GM19023 (cell line): ENCODE results near the gene TGM5.
"Not testable (repeated sequence)": the region's sequence is repeated elsewhere in the genome, so short reads cannot be mapped to it uniquely, and the experiment has no call there.

Experiments
- ATAC-seq: cut with Tn5 transposase; IDR thresholded peaks from one replicate; pipeline ENCODE4 v1.9.1; 2021; ENCODE audit warnings: mild to moderate bottlenecking, moderate library complexity; ENCODE audit not compliant: unreplicated experiment

Gene TGM5

DNA sequence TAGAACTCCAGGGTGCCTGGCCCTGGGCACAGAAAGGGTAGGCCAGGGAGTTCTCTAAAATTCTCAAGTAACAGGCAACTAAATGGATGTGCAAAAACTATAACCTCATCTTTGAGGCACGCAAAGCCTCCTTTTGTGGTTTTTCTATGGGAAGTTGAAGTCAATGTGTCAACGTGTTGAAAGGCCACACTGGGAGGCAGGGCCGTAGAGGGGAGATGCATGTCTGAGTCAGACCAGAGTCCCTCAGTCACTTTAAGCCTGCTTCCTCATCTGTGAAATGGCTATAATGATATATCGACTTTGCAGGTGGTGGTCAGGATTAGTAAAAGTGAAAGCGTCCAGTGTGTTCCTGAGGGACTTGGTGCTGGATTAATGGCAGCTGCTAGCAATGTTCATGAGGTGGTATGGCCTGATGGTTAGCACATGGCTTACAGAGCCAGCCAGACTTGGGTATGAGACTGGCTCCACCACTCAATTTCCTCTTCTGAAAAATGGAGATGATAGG, 17.0 kb downstream of the TGM5 start:
- ATAC-seq = no peak

DNA sequence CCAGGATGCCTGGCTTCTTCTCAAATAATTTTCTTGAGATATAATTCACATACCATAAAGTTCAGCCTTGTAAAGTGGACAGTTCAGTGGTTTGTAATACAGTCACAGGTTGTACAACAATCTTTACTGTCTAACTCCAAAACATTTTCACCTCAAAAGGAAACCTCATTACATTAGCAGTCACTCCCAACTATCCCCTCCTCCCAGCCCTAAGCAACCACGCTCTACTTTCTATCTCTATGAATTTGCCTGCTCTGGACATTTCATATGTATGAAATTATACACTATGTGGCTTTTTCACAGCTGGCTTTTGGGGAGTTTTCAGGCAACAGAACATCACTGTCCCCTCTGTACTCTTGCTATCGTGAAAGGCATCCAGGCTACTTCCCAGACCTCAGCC, 17.5 kb downstream of the TGM5 start:
- ATAC-seq = no peak

- ATAC-seq = no peak
These were observed 20.4 kb downstream of the TGM5 start for GRCh38 chr15:43246261-43246774.

GRCh38 chr15:43244092-43244491, 22.6 kb downstream of the TGM5 start:
- ATAC-seq = no peak

DNA sequence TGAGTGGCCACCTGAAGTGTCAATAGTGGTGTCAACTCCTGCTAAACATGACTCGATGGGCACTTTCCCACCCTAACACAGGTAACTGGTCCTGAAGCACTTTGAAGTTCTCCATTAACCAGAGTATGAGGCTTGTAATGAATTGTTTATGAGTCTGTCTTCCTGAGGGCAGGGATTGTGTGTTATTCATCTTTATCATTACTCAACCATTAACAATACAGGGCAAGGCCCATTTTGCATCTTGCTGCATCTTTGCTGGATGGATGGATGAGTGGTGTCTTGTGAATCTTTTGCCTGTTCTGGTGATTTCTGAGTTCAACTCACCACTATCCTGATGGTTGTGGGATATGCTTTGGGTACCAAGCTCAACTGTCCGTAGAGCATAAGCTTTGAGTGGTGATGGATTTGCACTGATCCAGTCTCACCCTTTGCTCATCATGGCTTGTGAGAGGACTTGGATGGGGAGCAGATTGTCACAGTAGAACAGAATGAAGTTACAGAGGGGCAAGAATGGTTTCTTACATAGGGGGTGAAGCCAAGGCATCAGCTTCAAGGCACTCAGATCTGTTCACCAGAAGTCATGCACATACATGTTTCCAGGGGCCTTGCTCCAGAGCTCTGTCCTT, 23.6 kb downstream of the TGM5 start:
- no peak for ATAC-seq

DNA sequence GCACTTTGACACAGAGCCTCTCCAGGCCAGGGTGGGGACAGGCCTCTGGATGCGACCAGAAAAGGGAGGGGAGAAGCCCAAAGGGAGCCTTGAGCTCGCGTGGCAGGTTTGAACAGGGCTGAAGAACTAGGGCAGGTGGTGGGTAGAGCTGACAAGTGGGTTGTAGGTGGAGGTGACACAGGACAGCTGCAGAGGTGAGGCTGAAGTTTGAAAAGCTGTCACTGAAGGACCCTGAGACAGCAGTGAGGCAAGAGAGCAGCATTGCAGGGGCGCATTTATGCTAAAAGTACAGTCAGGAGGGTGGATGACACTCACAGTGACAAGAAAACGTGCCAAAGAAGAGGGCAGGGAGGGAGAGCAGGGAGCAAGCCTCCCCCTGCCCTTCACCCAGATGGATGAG, 24.1 kb downstream of the TGM5 start:
- ATAC-seq = no peak

- ATAC-seq = no peak
These were observed 25.6 kb downstream of the TGM5 start for GRCh38 chr15:43241100-43241499.

DNA sequence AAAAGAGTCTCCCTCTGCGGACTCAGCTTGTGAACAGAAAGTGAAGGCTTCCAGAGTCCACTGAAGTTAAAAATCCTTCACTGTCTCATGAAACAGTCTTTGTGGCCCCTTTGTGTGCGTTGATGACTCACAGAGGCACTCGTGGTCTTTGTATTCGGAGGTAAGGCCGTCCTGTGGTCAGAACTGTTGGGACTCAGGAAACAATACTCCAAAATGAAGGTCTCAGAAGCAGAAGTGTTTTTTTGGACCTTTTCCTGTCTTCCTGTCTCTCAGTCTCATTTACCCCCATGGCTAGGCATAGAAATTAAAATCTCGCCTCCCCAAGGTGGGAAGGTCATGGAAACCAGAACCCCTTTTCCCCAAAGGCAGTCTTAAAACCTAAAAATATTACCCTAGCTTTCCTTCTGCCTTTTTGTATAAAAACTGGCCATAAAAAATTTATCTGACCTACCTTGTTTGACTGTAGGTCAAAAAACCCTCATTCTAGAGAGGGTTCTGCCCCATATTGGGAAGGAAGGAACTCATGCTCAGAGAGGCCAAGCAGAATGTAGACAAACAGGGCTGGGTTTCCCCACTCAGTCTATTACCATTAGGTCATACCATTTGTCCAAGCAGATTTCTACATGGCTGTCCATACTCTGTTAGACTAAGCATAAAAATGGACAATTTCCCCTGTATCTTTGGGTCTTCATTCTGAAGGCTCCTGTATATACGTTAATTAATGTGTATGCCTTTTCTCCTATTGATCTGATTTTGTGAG, 26.8 kb downstream of the TGM5 start:
- no peak for ATAC-seq

DNA sequence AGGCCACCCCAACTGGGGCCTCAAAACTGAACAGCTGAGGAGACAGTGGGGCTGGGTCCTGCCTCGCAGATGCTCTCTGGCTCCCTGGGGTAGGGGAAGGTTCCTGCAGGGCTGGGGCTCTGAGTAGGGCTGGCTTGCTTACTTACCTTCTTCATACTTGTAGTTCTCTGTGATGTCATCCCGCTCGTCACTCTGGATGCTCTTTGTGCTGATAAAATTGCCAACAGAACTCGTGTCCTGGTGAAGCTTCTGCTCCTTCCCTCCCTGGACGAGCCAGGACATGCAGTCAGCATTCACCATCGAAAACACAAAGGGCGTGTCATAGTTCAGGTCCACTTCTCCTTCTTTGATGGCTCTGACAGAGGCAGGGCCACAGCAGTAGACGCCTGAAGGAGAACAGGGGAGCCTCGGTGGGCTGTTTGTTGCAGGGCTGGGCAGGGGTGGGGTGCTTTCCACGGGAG, 28.0 kb downstream of the TGM5 start:
- ATAC-seq = no peak

- no peak for ATAC-seq
These were observed 28.8 kb downstream of the TGM5 start for GRCh38 chr15:43237842-43238470.

- ATAC-seq = no peak
These were observed 31.2 kb downstream of the TGM5 start for GRCh38 chr15:43235536-43235935.

GRCh38 chr15:43232289-43232874, 34.3 kb downstream of the TGM5 start:
- no peak for ATAC-seq

DNA sequence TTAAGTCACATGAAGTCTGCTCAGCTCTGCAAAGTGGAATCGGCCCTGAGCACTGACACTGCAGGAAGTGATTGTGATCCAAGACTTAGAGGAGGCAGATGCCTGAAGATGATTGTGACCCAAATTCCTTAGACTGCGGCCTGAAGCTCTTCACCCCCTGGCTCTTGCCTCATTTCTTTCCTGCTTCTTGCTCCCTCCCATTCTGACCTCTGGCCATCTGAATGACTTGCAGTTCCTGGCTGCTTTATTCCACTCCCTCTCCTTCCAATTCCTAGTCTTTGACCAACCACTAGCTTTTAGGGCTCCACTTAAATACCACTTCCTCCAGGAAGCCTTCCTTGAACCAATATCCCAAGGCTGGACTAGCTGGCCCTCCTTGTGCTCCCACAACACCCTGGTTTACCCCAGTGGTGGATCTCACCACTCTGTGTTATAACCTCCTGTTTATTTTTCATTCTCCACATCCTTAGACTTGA, 36.0 kb downstream of the TGM5 start:
- ATAC-seq = no peak

- no peak for ATAC-seq
These were observed 36.8 kb downstream of the TGM5 start for GRCh38 chr15:43229977-43230376.

- ATAC-seq = no peak
These were observed 40.1 kb downstream of the TGM5 start for GRCh38 chr15:43226436-43227305.

DNA sequence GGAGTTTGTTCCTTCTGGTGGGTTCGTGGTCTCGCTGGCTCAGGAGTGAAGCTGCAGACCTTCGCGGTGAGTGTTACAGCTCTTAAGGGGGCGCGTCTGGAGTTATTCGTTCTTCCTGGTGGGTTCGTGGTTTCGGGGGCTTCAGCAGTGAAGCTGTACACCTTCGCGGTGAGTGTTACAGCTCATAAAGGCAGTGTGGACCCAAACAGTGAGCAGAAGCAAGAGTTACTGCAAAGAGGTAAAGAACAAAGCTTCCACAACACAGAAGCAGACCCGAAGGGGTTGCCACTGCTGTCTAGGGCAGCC, 40.8 kb downstream of the TGM5 start:
- not testable (repeated sequence) for ATAC-seq

- no peak for ATAC-seq
These were observed 41.4 kb downstream of the TGM5 start for GRCh38 chr15:43225201-43225949.

DNA sequence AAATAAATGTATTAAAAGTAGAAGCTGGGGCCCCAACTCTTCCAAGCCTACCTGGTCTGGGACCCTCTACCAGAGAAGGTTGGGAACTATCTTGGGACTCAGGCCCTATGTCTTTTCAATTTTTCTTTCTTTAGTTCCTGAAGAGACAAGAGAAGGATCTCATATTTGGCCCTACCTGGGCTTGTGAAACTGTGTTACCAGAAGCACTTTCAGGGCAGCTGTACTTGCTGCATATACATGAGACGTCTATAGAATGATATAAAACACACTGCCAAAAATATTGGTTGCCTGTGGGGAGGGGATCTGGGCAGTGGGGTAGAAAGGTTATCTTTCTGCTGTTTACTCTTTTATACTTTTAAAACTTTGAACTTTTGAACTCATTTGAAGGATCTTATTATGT, 45.3 kb downstream of the TGM5 start:
- ATAC-seq = no peak

DNA sequence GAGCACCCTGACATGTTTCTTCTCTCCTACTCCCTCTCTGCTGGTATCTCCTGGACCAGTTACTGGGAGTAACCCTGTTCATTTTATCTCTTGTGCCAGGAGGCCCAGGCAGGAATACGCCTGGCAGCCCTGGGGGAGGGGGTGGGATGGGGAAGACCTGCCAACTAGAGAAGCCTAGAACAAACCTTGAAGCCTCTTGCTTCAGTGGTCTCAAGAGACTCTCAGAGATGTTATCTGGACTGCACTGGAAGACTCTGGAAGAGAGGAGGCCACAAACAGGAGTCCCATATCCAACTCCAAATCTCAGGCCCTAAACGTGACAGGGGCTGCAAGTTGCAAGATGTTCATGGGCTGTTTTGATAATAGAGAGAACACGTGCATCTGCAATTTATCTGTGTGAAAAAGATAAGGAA, 45.7 kb downstream of the TGM5 start, which contains the start of gene EPB42:
Gene EPB42, minus strand, starts transcription at position 28 of the 413 bp plus-strand sequence. CDS start 193 bp downstream, outside the sequence.
- no peak for ATAC-seq
